Measurements from ENCODE around the gene SIX1. TPM values are rescaled to one million over a fixed set of nuclear protein-coding genes. Genes with fewer than 3 reads are reported as not detected.

SIX1 gene
- total and polyA plus RNA-seq, 2 of the 4 experiments (the other 2 are of a cell fraction), result 7.7 to 15.0 TPM

DNA sequence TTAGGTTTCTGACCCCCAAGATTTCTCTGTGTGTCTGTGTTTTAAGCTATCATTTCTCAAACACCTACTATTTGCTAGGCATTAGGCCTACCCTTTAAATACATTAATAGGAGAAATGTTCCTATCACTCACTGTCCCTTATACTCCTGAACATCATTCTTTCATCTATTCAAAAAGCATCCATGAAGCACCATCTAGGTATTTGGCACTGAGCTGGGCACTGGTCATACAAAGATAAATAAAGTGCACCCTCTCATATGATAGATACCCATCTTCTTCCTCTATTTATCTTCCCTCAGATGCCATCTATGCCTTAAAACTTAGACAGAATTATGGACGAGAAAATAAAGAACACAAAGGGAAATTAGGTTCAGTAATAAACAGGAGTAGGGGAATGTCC lies 20.4 kb downstream of the SIX1 start:
- intact Hi-C loops (cut with micrococcal nuclease) (no loop called here), dilution Hi-C loops (cut with HindIII; ENCODE audit: low sequenced_read_pairs, unreplicated experiment) (loop anchor here (25.0 kb wide), 1 partner anchor 408 kb away; no protein-coding TSS in a partner anchor), in situ Hi-C loops (cut with MboI; ENCODE audit: low sequenced_read_pairs) (loop anchor here (25.0 kb wide), 2 partner anchors 358 to 933 kb away; partner anchors contain the start of genes SLC38A6 and TRMT5)
- Histone ChIP-seq H3K9ac (ENCODE audit: low read depth, low read length) (no peak overlapping the region), H2AK9ac (replicated peaks; ENCODE audit: low read depth, low read length, poor library complexity) (no peak overlapping the region), H4K20me1 (ENCODE audit: insufficient read depth, low read length) (no peaks in the 10 kb centered on the region), H3K4me2 (ENCODE audit: low read depth, low read length) (no peak overlapping the region), H3K4me1 (ENCODE audit: control insufficient read depth, insufficient read depth, low read length) (peaks cover 9% of the 10 kb centered on the region), H3K27me3 (ENCODE audit: control insufficient read depth, insufficient read depth, low read length) (no peaks in the 10 kb centered on the region), H3K18ac (ENCODE audit: low read depth, low read length) (no peak overlapping the region), H3K14ac (replicated peaks; ENCODE audit: low read depth, low read length) (no peak overlapping the region), H3K56ac (ENCODE audit: extremely low read depth, insufficient read depth, low read length) (no peak overlapping the region), H2AFZ (replicated peaks; ENCODE audit: low read length, poor library complexity) (no peak overlapping the region), H2BK5ac (ENCODE audit: low read depth, low read length, poor library complexity, severe bottlenecking) (no peak overlapping the region), H2BK120ac (ENCODE audit: low read depth, low read length) (no peak overlapping the region), H2BK15ac (ENCODE audit: low read depth, low read length) (no peak overlapping the region), H3K4me3 (ENCODE audit: insufficient read depth, low read depth, low read length) (no peak overlapping the region), H4K5ac (ENCODE audit: low read depth, low read length) (no peak overlapping the region), H2BK20ac (ENCODE audit: low read depth, low read length) (no peak overlapping the region), H3K9me3 (ENCODE audit: control insufficient read depth, insufficient read depth, low read length) (no peaks in the 10 kb centered on the region), H3K9me1 (ENCODE audit: insufficient read depth, low read length) (peaks cover 8% of the 10 kb centered on the region; the same call in 1 of the 2 replicates), H3K27ac (ENCODE audit: insufficient read depth, low read length) (no peak overlapping the region), H3K36me3 (ENCODE audit: control insufficient read depth, insufficient read depth, low read length) (no peaks in the 10 kb centered on the region), H2AK5ac (ENCODE audit: low read depth, low read length) (no peak overlapping the region), H4K91ac (ENCODE audit: insufficient read depth, low read depth, low read length) (no peak overlapping the region), H3K4ac (ENCODE audit: low read depth, low read length) (no peak overlapping the region), H4K8ac (ENCODE audit: low read depth in 2 of 2, low read length in 2 of 2) (no peak overlapping the region), H3K79me1 (ENCODE audit: low read depth in 1 of 2, low read length in 2 of 2) (peaks cover 7 to 20% of the 10 kb centered on the region in 2 experiments; a peak in 3 of 4 replicates), H3K23ac (ENCODE audit: low read depth, low read length) (no peak overlapping the region)
- TF ChIP-seq RFX5 (IDR thresholded peaks at IDR 0.05; ENCODE audit: low read depth, low read length) (no peak), BHLHE40 (IDR thresholded peaks at IDR 0.05; ENCODE audit: low read depth, low read length) (no peak), MAZ (IDR thresholded peaks at IDR 0.05; ENCODE audit: borderline replicate concordance, low read depth, low read length) (no peak), FOS (IDR thresholded peaks at IDR 0.05; ENCODE audit: low read depth, low read length) (no peak), NFE2L2 (IDR thresholded peaks at IDR 0.05; ENCODE audit: low read depth, low read length) (no peak), CHD1 (IDR thresholded peaks at IDR 0.05; ENCODE audit: low read depth, low read length) (no peak), CEBPB (IDR thresholded peaks at IDR 0.05; ENCODE audit: low read depth, low read length) (no peak), MAFK (IDR thresholded peaks at IDR 0.05; ENCODE audit: low read depth, low read length) (no peak), POLR2A (IDR thresholded peaks at IDR 0.05; ENCODE audit: low read depth, low read length) (no peak), MXI1 (IDR thresholded peaks at IDR 0.05; ENCODE audit: borderline replicate concordance, low read depth, low read length) (no peak), RAD21 (IDR thresholded peaks at IDR 0.05; ENCODE audit: low read length) (no peak), SMC3 (IDR thresholded peaks at IDR 0.05; ENCODE audit: low read depth, low read length) (no peak), RCOR1 (IDR thresholded peaks at IDR 0.05; ENCODE audit: insufficient replicate concordance, low read length) (no peak)
- TF ChIP-seq, protein P1, sequence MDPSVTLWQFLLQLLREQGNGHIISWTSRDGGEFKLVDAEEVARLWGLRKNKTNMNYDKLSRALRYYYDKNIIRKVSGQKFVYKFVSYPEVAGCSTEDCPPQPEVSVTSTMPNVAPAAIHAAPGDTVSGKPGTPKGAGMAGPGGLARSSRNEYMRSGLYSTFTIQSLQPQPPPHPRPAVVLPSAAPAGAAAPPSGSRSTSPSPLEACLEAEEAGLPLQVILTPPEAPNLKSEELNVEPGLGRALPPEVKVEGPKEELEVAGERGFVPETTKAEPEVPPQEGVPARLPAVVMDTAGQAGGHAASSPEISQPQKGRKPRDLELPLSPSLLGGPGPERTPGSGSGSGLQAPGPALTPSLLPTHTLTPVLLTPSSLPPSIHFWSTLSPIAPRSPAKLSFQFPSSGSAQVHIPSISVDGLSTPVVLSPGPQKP (IDR thresholded peaks at IDR 0.05; ENCODE audit: borderline replicate concordance, low read depth, low read length), result no peak
- no TSS peak for BruUV-seq (replicated peaks)
- DNase-seq (no peak), ATAC-seq (ENCODE audit: low read depth) (no peak)
- ChIA-PET CTCF (no interaction called here), POLR2A (ENCODE audit: unreplicated experiment) (no interaction called here)
- no CpG with 5 or more reads among the region's 1 CpG for WGBS, 2 experiments (ENCODE audit: extremely low coverage in 2 of 2, insufficient read length in 1 of 2)
